GM11168 (cell line): Measurements from ENCODE around the gene SLC24A4.

ENCODE experiments used
- in situ Hi-C: fragments of 300-500 bp; cut with MboI; formaldehyde crosslinking; loops from one replicate; pipeline ENCODE4 v1.12.0; 2022; ENCODE audit warnings: low sequenced_read_pairs; ENCODE audit not compliant: unreplicated experiment

SLC24A4 gene

GRCh38 chr14:92466059-92466458 lies 143.1 kb downstream of the SLC24A4 start:
- in situ Hi-C loops, result loop anchor here (25.0 kb wide), 1 partner anchor 329 kb away; no protein-coding TSS in a partner anchor

- in situ Hi-C loops, result loop anchor here (25.0 kb wide), 1 partner anchor 332 kb away; no protein-coding TSS in a partner anchor
These were observed 146.6 kb downstream of the SLC24A4 start for GRCh38 chr14:92469515-92469914.

GRCh38 chr14:92470215-92470614 lies 147.2 kb downstream of the SLC24A4 start:
- in situ Hi-C loops, result loop anchor here (25.0 kb wide), 1 partner anchor 333 kb away; no protein-coding TSS in a partner anchor

- in situ Hi-C loops, result loop anchor here (25.0 kb wide), 1 partner anchor 334 kb away; no protein-coding TSS in a partner anchor
These were observed 147.8 kb downstream of the SLC24A4 start for GRCh38 chr14:92470811-92471210.

- in situ Hi-C loops, result loop anchor here (25.0 kb wide), 1 partner anchor 335 kb away; no protein-coding TSS in a partner anchor
These were observed 149.0 kb downstream of the SLC24A4 start for GRCh38 chr14:92471919-92472318.

- in situ Hi-C loops, result loop anchor here (25.0 kb wide), 1 partner anchor 336 kb away; no protein-coding TSS in a partner anchor
These were observed 149.9 kb downstream of the SLC24A4 start for GRCh38 chr14:92472860-92473259.

GRCh38 chr14:92473261-92473968 lies 150.4 kb downstream of the SLC24A4 start:
- in situ Hi-C loops, result loop anchor here (25.0 kb wide), 1 partner anchor 336 kb away; no protein-coding TSS in a partner anchor

GRCh38 chr14:92473969-92474535 lies 151.1 kb downstream of the SLC24A4 start:
- in situ Hi-C loops, result loop anchor here (25.0 kb wide), 1 partner anchor 337 kb away; no protein-coding TSS in a partner anchor

- in situ Hi-C loops, result no loop called here
These were observed 152.1 kb downstream of the SLC24A4 start for GRCh38 chr14:92475037-92475436.

- in situ Hi-C loops, result no loop called here
These were observed 152.7 kb downstream of the SLC24A4 start for GRCh38 chr14:92475451-92476187.

GRCh38 chr14:92480856-92481255 lies 157.9 kb downstream of the SLC24A4 start:
- in situ Hi-C loops, result no loop called here

- in situ Hi-C loops, result no loop called here
These were observed 158.4 kb downstream of the SLC24A4 start for GRCh38 chr14:92481386-92481785.

GRCh38 chr14:92481811-92482555 lies 159.0 kb downstream of the SLC24A4 start:
- in situ Hi-C loops, result no loop called here

- in situ Hi-C loops, result no loop called here
These were observed 159.8 kb downstream of the SLC24A4 start for GRCh38 chr14:92482621-92483319.

- in situ Hi-C loops, result no loop called here
These were observed 161.3 kb downstream of the SLC24A4 start for GRCh38 chr14:92484132-92484823.

GRCh38 chr14:92486881-92487280 lies 163.9 kb downstream of the SLC24A4 start:
- in situ Hi-C loops, result no loop called here

- in situ Hi-C loops, result no loop called here
These were observed 164.7 kb downstream of the SLC24A4 start for GRCh38 chr14:92487513-92488133.
